GM23338 (cell line): Measurements from ENCODE around the gene HCAR2. TPM values are rescaled to one million over a fixed set of nuclear protein-coding genes. Genes with fewer than 3 reads are reported as not detected.

Experiments
- ATAC-seq: fragments of 200-7000 bp; cut with Tn5 transposase; 3 replicates; pipeline ENCODE4 v1.9.1; 2020
- DNase-seq: peaks from one replicate; pipeline ENCODE4 v3.0.0-alpha.2; 2015; ENCODE audit warnings: low spot score
- H2AFZ ChIP-seq: fragments of 200-600 bp; sonication (generic); 2 replicates; pipeline ENCODE4 v1.8.0; 2016; ENCODE audit warnings: antibody characterized with exemption, mild to moderate bottlenecking, moderate library complexity
- H3F3A ChIP-seq: fragments of 200-600 bp; sonication (generic); replicated peaks from 2 replicates; pipeline ENCODE4 v1.8.0; 2017; ENCODE audit warnings: antibody characterized with exemption, mixed run types, low read depth
- H3K27ac ChIP-seq: fragments of 200-600 bp; sonication (generic); 2 replicates; pipeline ENCODE4 v1.6.1; 2016; ENCODE audit warnings: low read depth
- H3K27me3 ChIP-seq: fragments of 200-600 bp; sonication (generic); 2 replicates; pipeline ENCODE4 v1.8.0; 2016; ENCODE audit warnings: mild to moderate bottlenecking, mixed run types, moderate library complexity; ENCODE audit not compliant: insufficient read depth
- H3K36me3 ChIP-seq: fragments of 200-600 bp; sonication (generic); 2 replicates; pipeline ENCODE4 v1.8.0; 2016; ENCODE audit warnings: mild to moderate bottlenecking; ENCODE audit not compliant: insufficient read depth
- H3K4me1 ChIP-seq: fragments of 200-600 bp; sonication (generic); 2 replicates; pipeline ENCODE4 v1.8.0; 2016; ENCODE audit warnings: mild to moderate bottlenecking, moderate library complexity; ENCODE audit not compliant: insufficient read depth
- H3K4me2 ChIP-seq: fragments of 200-600 bp; sonication (generic); 2 replicates; pipeline ENCODE4 v1.7.1; 2017; ENCODE audit warnings: mixed run types
- H3K4me3 ChIP-seq: fragments of 200-600 bp; sonication (generic); 2 replicates; pipeline ENCODE4 v1.6.1; 2016; ENCODE audit warnings: mixed run types
- H3K79me2 ChIP-seq: fragments of 200-600 bp; sonication (generic); replicated peaks from 2 replicates; pipeline ENCODE4 v1.8.0; 2017; ENCODE audit warnings: mild to moderate bottlenecking; ENCODE audit not compliant: insufficient read depth
- H3K9me2 ChIP-seq: fragments of 200-600 bp; sonication (generic); 2 replicates; pipeline ENCODE4 v1.8.0; 2017; ENCODE audit not compliant: insufficient read depth
- H4K20me1 ChIP-seq: fragments of 200-600 bp; sonication (generic); replicated peaks from 2 replicates; pipeline ENCODE4 v1.8.0; 2017; ENCODE audit warnings: mild to moderate bottlenecking; ENCODE audit not compliant: insufficient read depth
- H3K27ac Mint-ChIP-seq: 2 replicates; pipeline ENCODE4 v1.8.0; 2020; ENCODE audit warnings: inconsistent platforms, mild to moderate bottlenecking, moderate library complexity, mixed read lengths
- H3K27me3 Mint-ChIP-seq: 3 replicates; pipeline ENCODE4 v1.8.0; 2022; ENCODE audit warnings: low read depth, mild to moderate bottlenecking, moderate library complexity, mixed read lengths, inconsistent platforms; ENCODE audit not compliant: insufficient read depth, poor library complexity
- H3K36me3 Mint-ChIP-seq: 3 replicates; pipeline ENCODE4 v1.8.0; 2021; ENCODE audit warnings: low read depth, mild to moderate bottlenecking, inconsistent platforms, moderate library complexity, mixed read lengths
- H3K4me1 Mint-ChIP-seq: 3 replicates; pipeline ENCODE4 v1.8.0; 2020; ENCODE audit warnings: mild to moderate bottlenecking, inconsistent platforms, mixed read lengths
- H3K4me3 Mint-ChIP-seq: 3 replicates; pipeline ENCODE4 v1.8.0; 2021; ENCODE audit warnings: moderate library complexity, mild to moderate bottlenecking, inconsistent platforms, mixed read lengths
- H3K9me3 Mint-ChIP-seq: 3 replicates; pipeline ENCODE4 v1.8.0; 2020; ENCODE audit warnings: moderate library complexity, mild to moderate bottlenecking, inconsistent platforms, mixed read lengths
- CREB1 ChIP-seq: fragments of 250-450 bp; sonication (Bioruptor Pico); IDR thresholded peaks from 2 replicates; pipeline ENCODE4 v1.5.0; 2020; ENCODE audit warnings: low read depth, mild to moderate bottlenecking, moderate library complexity
- EZH2 ChIP-seq: fragments of 200-600 bp; sonication (generic); IDR thresholded peaks from one replicate; pipeline ENCODE4 v1.8.0; 2017; ENCODE audit warnings: antibody characterized with exemption, mild to moderate bottlenecking, low read depth; ENCODE audit not compliant: unreplicated experiment
- EZH2phosphoT487 ChIP-seq: fragments of 200-600 bp; sonication (generic); IDR thresholded peaks from one replicate; pipeline ENCODE4 v1.8.1; 2018; ENCODE audit warnings: antibody characterized with exemption; ENCODE audit not compliant: unreplicated experiment
- JUNB ChIP-seq: IDR thresholded peaks from one replicate; pipeline ENCODE4 v1.6.1; 2016; ENCODE audit warnings: antibody characterized with exemption; ENCODE audit not compliant: unreplicated experiment
- NANOG ChIP-seq: IDR thresholded peaks from 2 replicates; pipeline ENCODE4 v1.6.1; 2016; ENCODE audit warnings: antibody characterized with exemption, borderline replicate concordance
- ZNF114 ChIP-seq: fragments of 250-450 bp; sonication (Bioruptor Pico); IDR thresholded peaks from 2 replicates; pipeline ENCODE4 v1.5.0; 2020; ENCODE audit warnings: mild to moderate bottlenecking, moderate library complexity
- polyA plus RNA-seq: library from polyadenylated mRNA; unstranded; fragments of >200 nt; fragmentation: Nextera tagmentation; extraction: Ambion mirVana; gene quantifications from 2 replicates; pipeline ENCODE4 v1.2.1, GENCODE V29; 2016
- total RNA-seq: library from RNA; depleted of rRNA; stranded (reverse); fragments of >200 nt; shearing (Covaris generic); gene quantifications from 2 replicates; pipeline ENCODE4 v1.2.3, GENCODE V29; 2014
- TF ChIP-seq, protein P1 (sequence below): IDR thresholded peaks from one replicate; pipeline ENCODE4 v1.6.1; 2018; ENCODE audit warnings: antibody characterized with exemption; ENCODE audit not compliant: unreplicated experiment
- TF ChIP-seq, protein P2 (sequence below): IDR thresholded peaks from 2 replicates; pipeline ENCODE4 v1.6.1; 2016; ENCODE audit warnings: antibody characterized with exemption
- TF ChIP-seq, protein P3 (sequence below), 2 experiments: fragments of 200-600 bp in 1 of 2; sonication (generic) in 1 of 2; conservative IDR thresholded peaks; 2 replicates each; pipeline versions ENCODE4 v1.5.1 to v1.6.1; 2016 to 2017; ENCODE audit warnings: antibody characterized with exemption in 2 of 2, low read depth in 2 of 2, mild to moderate bottlenecking in 2 of 2, moderate library complexity in 1 of 2

The HCAR2 gene
- total and polyA plus RNA-seq, 2 experiments from 2014 or later = not detected

DNA sequence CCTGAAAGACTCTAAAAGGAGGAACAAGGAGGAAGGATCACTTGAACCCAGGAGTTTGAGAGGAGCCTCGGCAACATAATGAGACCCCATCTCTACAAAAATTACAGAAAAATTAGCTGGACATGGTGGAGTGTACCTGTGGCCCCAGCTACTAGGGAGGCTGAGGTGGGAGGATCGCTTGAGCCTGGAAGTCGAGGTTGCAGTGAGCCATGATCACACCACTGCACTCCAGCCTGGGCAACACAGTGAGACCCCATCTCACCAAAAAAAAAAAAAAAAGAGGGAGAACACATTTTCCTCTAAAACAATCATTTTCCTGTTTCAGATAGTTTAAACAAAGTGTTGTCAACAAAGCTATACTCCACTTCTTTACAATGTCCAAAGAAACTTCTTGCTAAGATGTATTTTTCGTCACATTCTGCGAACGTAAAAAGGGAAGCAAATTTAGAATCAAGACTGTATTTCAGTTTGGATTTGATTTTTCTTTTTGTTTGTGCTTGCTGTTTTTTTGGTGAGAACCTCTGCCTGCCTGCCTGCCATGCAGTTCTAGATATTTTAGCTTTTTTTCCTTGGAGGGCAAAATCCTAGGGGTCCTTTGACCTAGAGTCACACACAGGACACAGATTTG lies 22.4 kb upstream of the HCAR2 start (continued):
- TF ChIP-seq, protein P1, sequence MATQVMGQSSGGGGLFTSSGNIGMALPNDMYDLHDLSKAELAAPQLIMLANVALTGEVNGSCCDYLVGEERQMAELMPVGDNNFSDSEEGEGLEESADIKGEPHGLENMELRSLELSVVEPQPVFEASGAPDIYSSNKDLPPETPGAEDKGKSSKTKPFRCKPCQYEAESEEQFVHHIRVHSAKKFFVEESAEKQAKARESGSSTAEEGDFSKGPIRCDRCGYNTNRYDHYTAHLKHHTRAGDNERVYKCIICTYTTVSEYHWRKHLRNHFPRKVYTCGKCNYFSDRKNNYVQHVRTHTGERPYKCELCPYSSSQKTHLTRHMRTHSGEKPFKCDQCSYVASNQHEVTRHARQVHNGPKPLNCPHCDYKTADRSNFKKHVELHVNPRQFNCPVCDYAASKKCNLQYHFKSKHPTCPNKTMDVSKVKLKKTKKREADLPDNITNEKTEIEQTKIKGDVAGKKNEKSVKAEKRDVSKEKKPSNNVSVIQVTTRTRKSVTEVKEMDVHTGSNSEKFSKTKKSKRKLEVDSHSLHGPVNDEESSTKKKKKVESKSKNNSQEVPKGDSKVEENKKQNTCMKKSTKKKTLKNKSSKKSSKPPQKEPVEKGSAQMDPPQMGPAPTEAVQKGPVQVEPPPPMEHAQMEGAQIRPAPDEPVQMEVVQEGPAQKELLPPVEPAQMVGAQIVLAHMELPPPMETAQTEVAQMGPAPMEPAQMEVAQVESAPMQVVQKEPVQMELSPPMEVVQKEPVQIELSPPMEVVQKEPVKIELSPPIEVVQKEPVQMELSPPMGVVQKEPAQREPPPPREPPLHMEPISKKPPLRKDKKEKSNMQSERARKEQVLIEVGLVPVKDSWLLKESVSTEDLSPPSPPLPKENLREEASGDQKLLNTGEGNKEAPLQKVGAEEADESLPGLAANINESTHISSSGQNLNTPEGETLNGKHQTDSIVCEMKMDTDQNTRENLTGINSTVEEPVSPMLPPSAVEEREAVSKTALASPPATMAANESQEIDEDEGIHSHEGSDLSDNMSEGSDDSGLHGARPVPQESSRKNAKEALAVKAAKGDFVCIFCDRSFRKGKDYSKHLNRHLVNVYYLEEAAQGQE = no peak
- TF ChIP-seq JUNB (no peak), ZNF114 (CRISPR knock-in tag) (no peak)
- TF ChIP-seq, protein P2, sequence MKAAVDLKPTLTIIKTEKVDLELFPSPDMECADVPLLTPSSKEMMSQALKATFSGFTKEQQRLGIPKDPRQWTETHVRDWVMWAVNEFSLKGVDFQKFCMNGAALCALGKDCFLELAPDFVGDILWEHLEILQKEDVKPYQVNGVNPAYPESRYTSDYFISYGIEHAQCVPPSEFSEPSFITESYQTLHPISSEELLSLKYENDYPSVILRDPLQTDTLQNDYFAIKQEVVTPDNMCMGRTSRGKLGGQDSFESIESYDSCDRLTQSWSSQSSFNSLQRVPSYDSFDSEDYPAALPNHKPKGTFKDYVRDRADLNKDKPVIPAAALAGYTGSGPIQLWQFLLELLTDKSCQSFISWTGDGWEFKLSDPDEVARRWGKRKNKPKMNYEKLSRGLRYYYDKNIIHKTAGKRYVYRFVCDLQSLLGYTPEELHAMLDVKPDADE = no peak

DNA sequence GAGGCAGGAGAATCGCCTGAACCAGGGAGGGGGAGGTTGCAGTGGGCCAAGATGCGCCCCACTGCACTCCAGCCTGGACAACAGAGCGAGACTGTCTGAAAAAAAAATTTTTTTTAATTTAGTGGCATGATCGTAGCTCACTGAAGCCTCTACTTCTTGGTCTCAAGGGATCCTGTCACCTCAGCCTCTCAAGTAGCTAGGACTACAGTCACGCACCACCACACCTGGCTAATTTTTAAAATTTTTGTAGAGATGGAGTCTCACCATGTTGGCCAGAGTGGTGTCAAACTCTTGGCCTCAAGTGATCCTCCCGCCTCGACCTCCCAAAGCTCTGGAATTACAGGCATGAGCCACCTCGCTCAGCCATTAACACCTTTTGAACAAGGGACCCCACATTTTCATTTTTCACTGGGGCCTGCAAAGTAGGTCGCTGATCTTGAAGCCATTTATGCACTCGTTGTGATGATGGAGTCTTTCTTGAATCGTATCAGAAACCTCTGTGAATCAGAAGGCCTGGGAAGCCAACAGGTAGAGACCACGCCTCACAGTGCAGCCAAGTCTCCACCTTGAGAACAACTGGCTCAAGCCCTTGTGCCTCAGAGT lies 21.6 kb upstream of the HCAR2 start:
- no peak overlapping the region for H3K27ac Mint-ChIP-seq
- H3K27ac ChIP-seq = no peak overlapping the region
- H4K20me1 ChIP-seq = no peaks in the 10 kb centered on the region
- H3K27me3 Mint-ChIP-seq = no peaks in the 10 kb centered on the region
- no peaks in the 10 kb centered on the region for H3K36me3 ChIP-seq
- H3K79me2 ChIP-seq = no peaks in the 10 kb centered on the region
- DNase-seq (no peak), ATAC-seq (no peak)
- H3K4me3 ChIP-seq = no peak overlapping the region
- no peak overlapping the region for H3K4me3 Mint-ChIP-seq
- no peaks in the 10 kb centered on the region for H3K9me3 Mint-ChIP-seq
- no peak overlapping the region for H3K4me2 ChIP-seq
- no peaks in the 10 kb centered on the region for H3K27me3 ChIP-seq
- no peaks in the 10 kb centered on the region for H3K4me1 ChIP-seq
- H2AFZ ChIP-seq = no peak overlapping the region; the same call in 1 of the 2 replicates
- H3K36me3 Mint-ChIP-seq = no peaks in the 10 kb centered on the region
- peaks cover 8% of the 10 kb centered on the region for H3K4me1 Mint-ChIP-seq
- H3K9me2 ChIP-seq = no peaks in the 10 kb centered on the region
- no peaks in the 10 kb centered on the region for H3F3A ChIP-seq
- TF ChIP-seq ZNF114 (CRISPR knock-in tag) (no peak), JUNB (no peak), EZH2 (no peak), NANOG (no peak), EZH2phosphoT487 (no peak), CREB1 (CRISPR knock-in tag) (no peak)
- TF ChIP-seq, protein P2 = no peak
- TF ChIP-seq, protein P3, sequence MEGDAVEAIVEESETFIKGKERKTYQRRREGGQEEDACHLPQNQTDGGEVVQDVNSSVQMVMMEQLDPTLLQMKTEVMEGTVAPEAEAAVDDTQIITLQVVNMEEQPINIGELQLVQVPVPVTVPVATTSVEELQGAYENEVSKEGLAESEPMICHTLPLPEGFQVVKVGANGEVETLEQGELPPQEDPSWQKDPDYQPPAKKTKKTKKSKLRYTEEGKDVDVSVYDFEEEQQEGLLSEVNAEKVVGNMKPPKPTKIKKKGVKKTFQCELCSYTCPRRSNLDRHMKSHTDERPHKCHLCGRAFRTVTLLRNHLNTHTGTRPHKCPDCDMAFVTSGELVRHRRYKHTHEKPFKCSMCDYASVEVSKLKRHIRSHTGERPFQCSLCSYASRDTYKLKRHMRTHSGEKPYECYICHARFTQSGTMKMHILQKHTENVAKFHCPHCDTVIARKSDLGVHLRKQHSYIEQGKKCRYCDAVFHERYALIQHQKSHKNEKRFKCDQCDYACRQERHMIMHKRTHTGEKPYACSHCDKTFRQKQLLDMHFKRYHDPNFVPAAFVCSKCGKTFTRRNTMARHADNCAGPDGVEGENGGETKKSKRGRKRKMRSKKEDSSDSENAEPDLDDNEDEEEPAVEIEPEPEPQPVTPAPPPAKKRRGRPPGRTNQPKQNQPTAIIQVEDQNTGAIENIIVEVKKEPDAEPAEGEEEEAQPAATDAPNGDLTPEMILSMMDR (conservative IDR thresholded peaks at IDR 0.05; ENCODE audit: low read depth in 2 of 2) = no peak
